ENCODE data around the gene HIPK2. TPM values are rescaled to one million over a fixed set of nuclear protein-coding genes. Genes with fewer than 3 reads are reported as not detected.

HIPK2 gene
- 8.6 and 12.1 TPM in 2 replicates for total RNA-seq

GRCh38 chr7:139777948-139778841, at the start of gene HIPK2:
Gene HIPK2, minus strand, starts transcription at chr7:139777998. Its CDS starts 375 bp downstream, at chr7:139777623.

GRCh38 chr7:139523199-139523941, 254.4 kb downstream of the HIPK2 start, which contains the start of gene CLEC2L:
Gene CLEC2L, plus strand, starts transcription at chr7:139523685. Its CDS starts 243 bp downstream, at chr7:139523928.

Other genes starting within 250 kb of the HIPK2 start
- 0.92 and 1.4 TPM in 2 replicates for gene TBXAS1, start 51.3 kb upstream of the HIPK2 start, total RNA-seq

All from aortic smooth muscle cell (primary cell).